HG03196 (cell line): ENCODE results near the gene MT4.

Experiments used
- ATAC-seq: cut with Tn5 transposase; IDR thresholded peaks from one replicate; pipeline ENCODE4 v1.9.1; 2021; ENCODE audit not compliant: unreplicated experiment

MT4 gene

GRCh38 chr16:56564793-56565477 lies at the start of gene MT4:
MT4 (plus strand) TSS chr16:56565073; CDS start chr16:56565129, 56 bp downstream.
- no peak for ATAC-seq

GRCh38 chr16:56515665-56516064 lies 49.2 kb upstream of the MT4 start:
- ATAC-seq, result no peak

GRCh38 chr16:56517206-56517605 lies 47.7 kb upstream of the MT4 start:
- ATAC-seq, result no peak

GRCh38 chr16:56518425-56518824 lies 46.4 kb upstream of the MT4 start:
- no peak for ATAC-seq

GRCh38 chr16:56519459-56520250 lies 45.2 kb upstream of the MT4 start, which contains the start of gene BBS2:
BBS2 (minus strand) TSS chr16:56520024; CDS start chr16:56519862, 162 bp downstream.
- ATAC-seq, result peak; percentile 80

GRCh38 chr16:56520251-56520577 lies 44.7 kb upstream of the MT4 start:
- no peak for ATAC-seq

GRCh38 chr16:56525236-56525635 lies 39.6 kb upstream of the MT4 start:
- no peak for ATAC-seq

GRCh38 chr16:56530872-56531271 lies 34.0 kb upstream of the MT4 start:
- no peak for ATAC-seq

GRCh38 chr16:56532714-56533113 lies 32.2 kb upstream of the MT4 start:
- no peak for ATAC-seq

- ATAC-seq, result no peak
These were observed 30.0 kb upstream of the MT4 start for GRCh38 chr16:56534847-56535383.

GRCh38 chr16:56538331-56538730 lies 26.5 kb upstream of the MT4 start:
- no peak for ATAC-seq

GRCh38 chr16:56539656-56540055 lies 25.2 kb upstream of the MT4 start:
- ATAC-seq, result no peak

GRCh38 chr16:56542039-56542438 lies 22.8 kb upstream of the MT4 start:
- no peak for ATAC-seq

- ATAC-seq, result no peak
These were observed 17.5 kb upstream of the MT4 start for GRCh38 chr16:56547120-56547948.

- no peak for ATAC-seq
These were observed 16.8 kb upstream of the MT4 start for GRCh38 chr16:56547949-56548567.

- no peak for ATAC-seq
These were observed 15.7 kb upstream of the MT4 start for GRCh38 chr16:56549161-56549560.

GRCh38 chr16:56549744-56550385 lies 15.0 kb upstream of the MT4 start:
- ATAC-seq, result no peak

- ATAC-seq, result no peak
These were observed 12.8 kb upstream of the MT4 start for GRCh38 chr16:56551796-56552738.

- ATAC-seq, result no peak
These were observed 10.4 kb upstream of the MT4 start for GRCh38 chr16:56554441-56554840.
